Mammary epithelial cell (primary cell): ENCODE measurements around the gene DENND10.

Experiments
- EZH2 ChIP-seq: IDR thresholded peaks from 2 replicates; pipeline ENCODE4 v1.6.1; 2012; ENCODE audit warnings: low read length, inconsistent platforms, borderline replicate concordance
- TF ChIP-seq, protein P1 (sequence below), 2 donors: IDR thresholded peaks in 1 of 2; conservative IDR thresholded peaks in 1 of 2; 2 replicates each; pipeline ENCODE4 v1.5.1; 2011 to 2012; ENCODE audit warnings: inconsistent platforms in 2 of 2, low read length in 2 of 2, mild to moderate bottlenecking in 2 of 2, control low read depth in 1 of 2, low read depth in 1 of 2; ENCODE audit not compliant: insufficient read depth in 1 of 2; ENCODE audit errors: extremely low read depth in 1 of 2

DNA sequence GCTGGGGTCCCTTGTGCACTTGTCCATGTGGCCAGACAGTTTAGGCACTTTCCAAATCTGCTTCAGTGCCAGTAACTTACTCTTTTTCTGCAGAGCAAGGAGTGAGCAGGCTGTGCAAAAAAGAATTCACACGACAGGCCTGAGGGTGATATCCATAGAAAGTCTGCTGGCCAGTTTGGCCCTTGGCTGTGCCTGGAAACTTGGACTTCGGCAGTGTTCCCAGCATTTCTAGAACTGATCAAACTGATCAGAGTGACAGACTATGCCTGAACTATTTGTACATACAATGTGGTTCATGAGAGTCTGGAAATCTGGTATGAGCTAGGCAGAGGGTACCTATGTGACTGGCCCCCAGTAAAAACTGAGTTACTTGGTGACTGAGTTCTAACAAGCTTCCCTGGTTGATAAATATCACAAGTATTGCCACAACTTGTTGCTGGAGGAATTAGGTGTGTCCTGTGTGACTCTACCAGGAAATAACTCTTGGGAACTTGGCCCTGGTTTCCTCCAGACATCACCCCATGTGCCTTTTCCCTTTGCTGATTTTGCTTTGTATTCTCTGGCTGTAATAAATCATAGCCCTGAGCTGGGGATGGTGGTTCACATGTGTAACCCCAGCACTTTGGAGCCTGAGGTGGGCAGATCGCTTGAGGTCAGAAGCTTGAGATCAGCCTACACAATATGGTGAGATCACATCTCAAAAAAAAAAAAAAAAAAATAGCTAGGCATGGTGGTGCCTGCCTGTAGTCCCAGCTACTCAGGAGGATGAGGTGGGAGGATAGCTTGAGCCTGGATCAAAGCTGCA, 3.3 kb upstream of the DENND10 start:
- TF ChIP-seq, protein P1, sequence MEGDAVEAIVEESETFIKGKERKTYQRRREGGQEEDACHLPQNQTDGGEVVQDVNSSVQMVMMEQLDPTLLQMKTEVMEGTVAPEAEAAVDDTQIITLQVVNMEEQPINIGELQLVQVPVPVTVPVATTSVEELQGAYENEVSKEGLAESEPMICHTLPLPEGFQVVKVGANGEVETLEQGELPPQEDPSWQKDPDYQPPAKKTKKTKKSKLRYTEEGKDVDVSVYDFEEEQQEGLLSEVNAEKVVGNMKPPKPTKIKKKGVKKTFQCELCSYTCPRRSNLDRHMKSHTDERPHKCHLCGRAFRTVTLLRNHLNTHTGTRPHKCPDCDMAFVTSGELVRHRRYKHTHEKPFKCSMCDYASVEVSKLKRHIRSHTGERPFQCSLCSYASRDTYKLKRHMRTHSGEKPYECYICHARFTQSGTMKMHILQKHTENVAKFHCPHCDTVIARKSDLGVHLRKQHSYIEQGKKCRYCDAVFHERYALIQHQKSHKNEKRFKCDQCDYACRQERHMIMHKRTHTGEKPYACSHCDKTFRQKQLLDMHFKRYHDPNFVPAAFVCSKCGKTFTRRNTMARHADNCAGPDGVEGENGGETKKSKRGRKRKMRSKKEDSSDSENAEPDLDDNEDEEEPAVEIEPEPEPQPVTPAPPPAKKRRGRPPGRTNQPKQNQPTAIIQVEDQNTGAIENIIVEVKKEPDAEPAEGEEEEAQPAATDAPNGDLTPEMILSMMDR (conservative IDR thresholded peaks at IDR 0.05 in 1 of 2, IDR thresholded peaks at IDR 0.05 in 1 of 2; ENCODE audit: extremely low read depth in 1 of 2, insufficient read depth in 1 of 2, low read depth in 1 of 2, low read length in 2 of 2), result no peak
- TF ChIP-seq EZH2, result no peak
